Esophagus (tissue), 2 donors: Measurements from ENCODE around the gene SLCO4C1. TPM values are rescaled to one million over a fixed set of nuclear protein-coding genes. Genes with fewer than 3 reads are reported as not detected.

Experiments
- H3K27ac ChIP-seq, 2 donors: one replicate each; pipeline ENCODE4 v1.5.1; 2013; ENCODE audit warnings: low read depth in 2 of 2, mild to moderate bottlenecking in 2 of 2, inconsistent platforms in 1 of 2, low read length in 1 of 2, moderate library complexity in 1 of 2
- H3K27me3 ChIP-seq, 2 donors: one replicate each; pipeline ENCODE4 v1.6.1; 2013; ENCODE audit warnings: low read length in 2 of 2, control low read depth in 1 of 2, mild to moderate bottlenecking in 1 of 2; ENCODE audit not compliant: insufficient read depth in 2 of 2, control insufficient read depth in 1 of 2
- H3K36me3 ChIP-seq, 2 donors: one replicate each; pipeline ENCODE4 v1.6.1; 2013; ENCODE audit warnings: low read length in 1 of 2; ENCODE audit not compliant: control insufficient read depth in 2 of 2, insufficient read depth in 2 of 2
- H3K4me1 ChIP-seq, 2 donors: one replicate each; pipeline ENCODE4 v1.6.1; 2013; ENCODE audit warnings: low read length in 1 of 2; ENCODE audit not compliant: control insufficient read depth in 2 of 2, insufficient read depth in 2 of 2
- H3K4me3 ChIP-seq, 2 donors: one replicate each; pipeline ENCODE4 v1.5.1; 2013; ENCODE audit warnings: low read length in 2 of 2, mild to moderate bottlenecking in 2 of 2, low read depth in 1 of 2, moderate library complexity in 1 of 2
- H3K9me3 ChIP-seq, 2 donors: one replicate each; pipeline ENCODE4 v1.6.1; 2013; ENCODE audit warnings: mild to moderate bottlenecking in 2 of 2, low read depth in 1 of 2, low read length in 1 of 2, moderate library complexity in 1 of 2; ENCODE audit not compliant: control insufficient read depth in 2 of 2, insufficient read depth in 1 of 2
- WGBS, 2 donors: extraction: QIAGEN DNeasy Blood & Tissue Kit; methylation state at CpG; one replicate each; pipeline ENCODE4 v1.1.7; 2013; 5-methylcytosine and 5-hydroxymethylcytosine counted together
- polyA plus RNA-seq, 2 donors: library from polyadenylated mRNA; stranded (reverse); fragments of 200-250 nt; gene quantifications; one replicate each; pipeline ENCODE4 v1.2.3, GENCODE V29; 2013
- donor health status: healthy with polysubstance abuse.
- donor health status: Bipolar disorder and iron deficiency.

Gene SLCO4C1
- polyA plus RNA-seq, 2 donors = 0.04 TPM; not detected in 1

DNA sequence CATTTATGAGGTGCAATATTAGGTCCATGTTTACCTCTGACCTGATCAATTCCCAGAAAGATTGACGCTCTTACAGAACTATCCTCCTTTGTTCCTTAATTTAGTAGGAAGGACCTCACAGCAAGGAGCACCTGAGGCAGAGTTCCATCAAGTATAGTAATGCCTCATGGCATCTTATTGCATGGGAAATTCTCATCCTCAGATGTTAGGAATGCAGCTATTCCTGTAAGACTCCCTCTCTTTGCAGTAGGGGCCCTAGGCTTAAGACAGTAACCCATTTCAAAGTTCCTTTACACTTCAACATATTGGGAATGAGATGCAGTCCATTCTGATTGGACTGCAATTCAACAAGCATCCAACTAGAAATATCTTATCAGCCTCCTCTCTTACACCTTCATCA lies 69.8 kb downstream of the SLCO4C1 start:
- no peaks in the 10 kb centered on the region for H3K4me1 ChIP-seq
- H3K36me3 ChIP-seq = no peaks in the 10 kb centered on the region
- 57 to 94% methylated on average over 1 of the region's 1 CpG for WGBS, 2 donors
- no peak overlapping the region for H3K4me3 ChIP-seq
- no peaks in the 10 kb centered on the region for H3K9me3 ChIP-seq
- H3K27me3 ChIP-seq = no peaks in the 10 kb centered on the region
- H3K27ac ChIP-seq = no peak overlapping the region

DNA sequence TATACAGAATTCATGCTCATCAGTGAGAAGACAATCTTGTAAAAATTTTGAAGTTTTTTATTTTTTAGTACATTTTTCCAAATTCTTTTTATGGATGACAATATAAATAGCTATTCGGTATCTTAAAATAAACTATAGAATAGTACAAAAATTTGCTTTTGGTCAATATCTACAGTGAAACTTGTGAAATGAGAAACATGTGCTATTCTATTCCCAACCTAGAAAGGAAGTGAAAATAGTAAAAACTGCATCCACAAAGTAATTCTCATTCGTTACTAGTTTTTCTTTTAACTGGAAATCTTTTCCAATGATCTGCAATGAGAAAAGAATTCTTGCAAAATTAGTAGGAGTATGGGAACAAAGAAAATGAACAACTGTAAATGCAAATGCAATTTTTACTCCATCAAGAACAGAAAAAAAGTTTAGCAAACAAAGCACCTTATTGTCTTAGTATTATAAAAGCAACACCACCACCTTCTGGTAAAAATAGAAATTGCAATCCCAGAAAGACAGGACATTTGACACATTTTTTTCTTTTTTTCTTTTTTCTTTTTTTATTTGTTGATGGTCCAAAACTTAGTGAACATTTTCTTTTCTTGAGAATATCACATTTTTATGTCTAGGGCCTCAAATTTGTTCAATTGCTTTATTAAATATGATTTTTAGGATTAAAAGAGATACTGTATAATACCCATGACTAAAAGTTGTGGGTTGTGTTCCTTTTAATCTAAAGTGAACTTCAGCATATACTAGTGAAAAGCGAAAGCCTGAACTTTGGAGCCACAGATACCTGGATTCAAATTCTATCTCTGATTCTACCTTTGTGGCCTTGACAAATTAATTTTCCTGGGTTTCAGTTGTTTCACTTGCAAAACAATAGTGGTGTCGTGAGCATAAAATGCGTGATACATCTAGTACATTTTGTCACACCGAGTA lies 72.3 kb downstream of the SLCO4C1 start:
- no peak overlapping the region for H3K27ac ChIP-seq
- H3K9me3 ChIP-seq = no peaks in the 10 kb centered on the region
- no peaks in the 10 kb centered on the region for H3K36me3 ChIP-seq
- no peaks in the 10 kb centered on the region for H3K27me3 ChIP-seq
- 74 to 85% methylated on average over 6 of the region's 6 CpGs for WGBS, 2 donors
- no peaks in the 10 kb centered on the region for H3K4me1 ChIP-seq
- no peak overlapping the region for H3K4me3 ChIP-seq

DNA sequence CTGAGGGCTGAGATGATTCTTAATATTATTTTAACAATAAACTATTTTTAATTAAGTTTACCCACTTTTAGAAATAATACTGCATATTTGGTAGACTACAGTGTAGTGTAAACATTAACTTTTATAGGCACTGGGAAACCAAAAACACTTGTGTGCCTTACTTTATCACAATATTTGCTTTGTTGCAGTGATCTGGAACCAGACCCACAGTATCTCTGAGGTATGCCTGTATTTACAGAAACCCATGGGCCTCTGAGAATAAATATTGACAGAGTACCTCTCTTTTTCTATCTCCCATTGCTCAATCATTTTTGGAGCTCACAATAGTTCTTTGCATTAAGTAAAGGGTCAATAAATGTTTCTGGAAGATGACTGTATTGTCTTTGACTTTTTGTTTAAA lies 73.3 kb downstream of the SLCO4C1 start:
- H3K36me3 ChIP-seq = no peaks in the 10 kb centered on the region
- H3K27ac ChIP-seq = no peak overlapping the region
- no peak overlapping the region for H3K4me3 ChIP-seq
- H3K9me3 ChIP-seq = no peaks in the 10 kb centered on the region
- no peaks in the 10 kb centered on the region for H3K4me1 ChIP-seq
- no peaks in the 10 kb centered on the region for H3K27me3 ChIP-seq

DNA sequence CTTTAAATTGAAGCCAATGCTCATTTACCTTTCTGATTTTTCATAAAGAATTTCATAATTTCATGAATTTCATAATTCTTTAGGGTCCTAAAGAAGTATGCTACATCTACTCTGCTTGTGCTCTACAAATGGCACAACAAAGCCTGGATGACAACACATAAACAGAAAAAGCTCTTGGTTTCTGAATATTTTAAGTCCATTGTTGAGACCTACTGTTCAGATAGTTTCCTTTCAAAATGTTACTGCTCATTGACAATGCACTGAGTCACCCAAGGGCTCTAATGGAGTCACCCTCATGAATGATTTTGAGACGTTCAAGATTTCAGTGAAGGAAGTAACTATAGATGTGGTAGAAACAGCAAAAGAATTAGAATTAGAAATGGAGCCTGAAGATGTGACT lies 74.1 kb downstream of the SLCO4C1 start:
- WGBS, 2 donors = 82 to 92% methylated on average over 1 of the region's 1 CpG
- Histone ChIP-seq H3K4me3 (no peak overlapping the region), H3K36me3 (no peaks in the 10 kb centered on the region), H3K27ac (no peak overlapping the region), H3K27me3 (no peaks in the 10 kb centered on the region), H3K4me1 (no peaks in the 10 kb centered on the region), H3K9me3 (no peaks in the 10 kb centered on the region)

DNA sequence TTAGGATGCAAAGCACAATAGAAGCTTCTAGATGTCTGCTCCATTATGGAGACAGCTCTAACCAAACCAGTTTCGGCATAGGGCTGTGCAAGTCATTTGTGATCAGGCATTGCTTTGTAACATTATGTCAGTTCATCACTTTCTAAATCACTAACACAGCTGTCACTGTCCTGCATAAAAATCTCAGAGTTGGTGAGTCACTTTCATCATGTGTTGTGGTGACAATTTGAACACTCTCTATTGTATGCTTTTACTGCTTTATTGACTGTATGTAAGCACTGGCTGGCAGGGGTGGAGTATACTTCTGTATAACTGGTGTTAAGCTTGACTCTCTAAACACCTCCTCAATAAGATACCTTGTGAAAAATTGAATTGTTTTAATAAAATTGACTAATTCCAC lies 77.9 kb downstream of the SLCO4C1 start:
- H3K27me3 ChIP-seq = no peaks in the 10 kb centered on the region
- 69 to 74% methylated on average over 1 of the region's 1 CpG for WGBS, 2 donors
- H3K4me1 ChIP-seq = no peaks in the 10 kb centered on the region
- H3K27ac ChIP-seq = no peak overlapping the region
- H3K36me3 ChIP-seq = no peaks in the 10 kb centered on the region
- peaks cover 0 to 2% of the 10 kb centered on the region in 2 donors for H3K9me3 ChIP-seq
- H3K4me3 ChIP-seq = no peak overlapping the region

DNA sequence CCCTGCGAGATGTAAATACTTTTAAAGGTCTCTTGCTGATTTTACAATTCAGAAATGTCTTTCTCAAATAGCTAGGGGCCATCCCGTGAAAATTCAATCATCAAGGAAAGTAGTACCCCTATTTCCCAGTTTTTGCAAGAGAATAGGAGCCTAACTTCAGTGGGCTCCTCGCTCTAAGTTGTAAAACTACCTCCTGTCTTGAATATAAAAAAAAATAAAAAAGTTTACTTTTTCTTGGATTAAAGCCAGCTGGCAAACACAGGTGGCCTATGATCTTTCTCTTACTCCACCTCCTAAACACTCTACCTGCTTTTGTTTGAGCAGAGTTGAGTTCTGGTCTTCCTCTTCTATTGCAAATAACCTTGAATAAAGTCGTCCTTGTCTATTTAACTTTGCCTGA lies 79.4 kb downstream of the SLCO4C1 start:
- Histone ChIP-seq H3K9me3 (peaks cover 0 to 2% of the 10 kb centered on the region in 2 donors), H3K36me3 (no peaks in the 10 kb centered on the region), H3K27ac (no peak overlapping the region), H3K4me1 (no peaks in the 10 kb centered on the region), H3K27me3 (no peaks in the 10 kb centered on the region), H3K4me3 (no peak overlapping the region)
- WGBS, 2 donors = 30 to 32% methylated on average over 4 of the region's 4 CpGs

DNA sequence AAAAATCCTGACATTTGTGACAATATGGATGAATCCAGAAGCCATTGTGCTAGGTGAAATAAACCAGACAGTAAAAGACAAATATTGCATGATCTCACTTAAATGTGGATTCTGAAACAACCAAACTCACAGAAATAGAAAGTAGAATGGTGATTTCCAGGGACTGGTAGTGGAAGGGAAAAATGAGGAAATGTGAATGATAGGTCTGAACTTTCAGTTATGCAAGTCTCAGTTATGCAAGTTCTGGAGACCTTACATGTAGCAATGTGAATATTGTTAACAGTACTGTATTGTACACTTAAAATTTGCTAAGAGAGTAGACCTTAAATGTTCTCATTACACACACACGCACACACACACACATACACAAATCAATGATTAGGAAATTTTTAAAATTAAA lies 84.9 kb downstream of the SLCO4C1 start:
- H3K27me3 ChIP-seq = no peaks in the 10 kb centered on the region
- H3K36me3 ChIP-seq = no peaks in the 10 kb centered on the region
- peaks cover 0 to 2% of the 10 kb centered on the region in 2 donors for H3K9me3 ChIP-seq
- H3K27ac ChIP-seq = no peak overlapping the region
- no peaks in the 10 kb centered on the region for H3K4me1 ChIP-seq
- WGBS, 2 donors = 93 to 100% methylated on average over 1 of the region's 1 CpG
- H3K4me3 ChIP-seq = no peak overlapping the region

DNA sequence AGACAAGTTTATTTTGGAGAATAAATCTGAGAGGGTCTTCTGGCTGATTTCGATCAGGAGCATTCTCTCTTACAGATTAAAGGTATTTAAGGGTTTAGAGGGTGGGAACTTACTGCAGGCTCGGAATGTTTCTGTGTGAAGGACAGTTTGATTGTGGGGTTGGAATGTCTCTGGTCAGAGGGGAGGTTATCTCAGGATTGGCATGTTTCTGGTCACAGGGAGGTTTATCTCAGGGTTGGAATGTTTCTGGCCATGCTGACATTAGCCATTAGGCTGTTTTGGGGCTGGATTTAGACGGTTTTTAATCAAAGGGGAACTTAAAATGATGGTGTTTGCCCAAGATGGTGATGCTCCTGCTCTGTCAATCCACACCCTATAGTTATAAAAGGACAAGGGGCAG lies 95.2 kb downstream of the SLCO4C1 start:
- 43 to 45% methylated on average over 3 of the region's 3 CpGs for WGBS, 2 donors
- Histone ChIP-seq H3K4me3 (no peak overlapping the region), H3K36me3 (no peaks in the 10 kb centered on the region), H3K27ac (no peak overlapping the region), H3K4me1 (no peaks in the 10 kb centered on the region), H3K9me3 (peaks cover 0 to 5% of the 10 kb centered on the region in 2 donors), H3K27me3 (no peaks in the 10 kb centered on the region)

DNA sequence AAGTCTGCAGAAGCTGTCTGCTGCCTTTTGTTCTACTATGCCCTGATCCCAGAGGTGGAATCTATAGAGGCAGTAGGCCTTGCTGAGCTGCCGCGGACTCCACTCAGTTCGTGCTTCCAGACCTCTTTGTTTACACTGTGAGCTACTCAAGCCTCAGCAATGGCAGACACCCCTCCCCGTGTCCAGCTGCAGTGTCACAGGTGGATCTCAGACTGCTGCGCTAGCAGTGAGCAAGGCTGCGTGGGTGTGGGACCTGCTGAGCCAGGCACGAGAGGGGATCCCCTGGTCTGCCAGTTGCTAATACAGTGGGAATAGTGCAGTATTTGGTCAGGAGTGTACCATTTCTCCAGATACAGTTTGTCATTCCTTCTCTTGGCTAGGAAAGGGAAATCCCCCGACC lies 99.6 kb downstream of the SLCO4C1 start:
- Histone ChIP-seq H3K4me3 (no peak overlapping the region), H3K36me3 (no peaks in the 10 kb centered on the region), H3K9me3 (peaks cover 0 to 5% of the 10 kb centered on the region in 2 donors), H3K27ac (no peak overlapping the region), H3K4me1 (no peaks in the 10 kb centered on the region), H3K27me3 (no peaks in the 10 kb centered on the region)
- WGBS, 2 donors = 80 to 83% methylated on average over 8 of the region's 8 CpGs
